D341Med (cell line): ENCODE data around the gene TAF8.
"Not testable (repeated sequence)": the region's sequence is repeated elsewhere in the genome, so short reads cannot be mapped to it uniquely, and the experiment has no call there.

Experiments
- DNase-seq: peaks from one replicate; pipeline ENCODE4 v3.0.0; 2012; ENCODE audit warnings: low spot score

TAF8 gene, protein sequence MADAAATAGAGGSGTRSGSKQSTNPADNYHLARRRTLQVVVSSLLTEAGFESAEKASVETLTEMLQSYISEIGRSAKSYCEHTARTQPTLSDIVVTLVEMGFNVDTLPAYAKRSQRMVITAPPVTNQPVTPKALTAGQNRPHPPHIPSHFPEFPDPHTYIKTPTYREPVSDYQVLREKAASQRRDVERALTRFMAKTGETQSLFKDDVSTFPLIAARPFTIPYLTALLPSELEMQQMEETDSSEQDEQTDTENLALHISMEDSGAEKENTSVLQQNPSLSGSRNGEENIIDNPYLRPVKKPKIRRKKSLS

DNA sequence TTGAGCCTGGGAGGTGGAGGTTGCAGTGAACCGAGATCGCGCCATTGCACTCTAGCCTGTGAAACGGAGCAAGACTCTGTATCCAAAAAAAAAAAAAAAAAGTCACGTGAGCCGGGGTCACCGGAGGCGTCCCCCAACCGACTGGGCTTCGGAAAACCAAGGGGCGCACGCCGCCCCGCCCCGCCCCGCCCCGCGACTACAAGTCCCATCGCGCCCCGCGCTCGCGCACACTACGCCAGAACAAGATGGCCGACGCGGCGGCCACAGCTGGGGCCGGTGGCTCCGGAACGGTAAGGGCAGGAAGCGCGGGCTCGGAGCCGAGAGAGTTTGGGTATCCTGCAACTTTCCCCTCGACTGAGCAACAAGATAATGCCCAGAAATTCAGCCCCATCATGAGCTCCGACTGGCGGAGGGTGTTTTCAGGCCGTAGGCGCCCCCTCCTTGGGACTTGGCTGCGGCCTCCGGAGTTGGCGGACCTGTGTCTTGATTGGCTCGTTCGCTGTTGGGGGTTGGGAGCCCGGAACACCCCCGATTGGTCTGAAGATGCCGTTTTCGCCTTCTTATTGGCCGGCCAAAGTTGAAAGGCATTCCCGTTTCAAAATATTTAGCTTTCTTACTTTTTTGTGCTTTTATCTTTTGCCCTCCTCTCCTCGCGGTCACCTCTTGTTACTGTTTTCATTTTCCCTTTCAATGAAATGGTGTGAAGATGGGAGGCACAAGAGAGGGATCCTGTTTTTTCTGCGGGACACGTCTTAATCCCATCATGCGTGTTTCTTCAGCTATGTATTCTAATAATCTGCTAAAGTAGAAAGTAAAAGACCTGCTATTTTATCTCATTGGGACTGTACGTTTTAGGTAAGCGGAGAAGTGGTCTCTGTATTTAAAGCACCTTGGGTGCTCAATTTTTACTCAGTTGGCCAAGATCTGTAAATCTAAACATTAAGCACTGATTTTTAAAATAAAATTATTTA is at the start of gene TAF8:
TAF8 (plus strand) TSS at position 228 of the 971 bp plus-strand sequence; CDS start at position 246, 18 bp downstream.
- peak; percentile 94 for DNase-seq

GRCh38 chr6:42001506-42001905 is 48.8 kb upstream of the TAF8 start:
- DNase-seq = no peak

DNA sequence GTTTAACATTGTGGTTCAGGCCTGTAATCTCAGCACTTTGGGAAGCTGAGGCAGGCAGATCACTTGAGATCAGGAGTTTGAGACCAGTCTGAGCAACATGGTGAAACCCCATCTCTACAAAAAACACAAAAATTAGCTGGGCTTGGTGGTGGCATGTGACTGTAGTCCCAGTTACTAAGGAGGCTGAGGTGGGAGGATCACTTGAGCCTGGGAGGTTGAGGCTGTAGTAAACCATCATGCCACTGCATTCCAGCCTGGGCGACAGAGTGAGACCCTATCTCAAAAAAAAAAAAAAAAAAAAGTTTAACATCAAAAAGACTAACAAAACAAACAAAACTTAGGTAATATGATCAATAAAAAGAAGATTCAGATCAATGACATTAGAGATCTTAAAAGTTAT is 46.7 kb upstream of the TAF8 start:
- DNase-seq = not testable (repeated sequence)

- no peak for DNase-seq
Observed at GRCh38 chr6:42007286-42008137, 42.8 kb upstream of the TAF8 start.

- not testable (repeated sequence) for DNase-seq
Observed at GRCh38 chr6:42008138-42008528, 42.2 kb upstream of the TAF8 start.

DNA sequence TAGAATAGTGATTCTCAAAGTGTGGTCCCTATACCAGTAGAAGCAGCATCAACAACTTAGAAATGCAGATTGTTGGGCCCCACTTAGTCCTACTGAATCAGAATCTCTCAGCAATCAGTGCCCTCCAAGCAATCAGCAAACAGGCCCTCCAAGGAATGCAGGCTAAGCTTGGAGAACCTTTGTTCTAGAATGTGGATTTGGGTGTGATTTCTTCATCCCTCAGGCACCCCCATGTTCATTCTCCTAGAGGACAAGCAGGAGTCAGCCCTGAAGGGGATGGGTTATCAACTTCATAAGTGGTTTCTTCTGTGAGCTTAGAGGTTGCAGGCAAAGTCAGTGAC is 40.5 kb upstream of the TAF8 start:
- no peak for DNase-seq

- DNase-seq = no peak
Observed at GRCh38 chr6:42010185-42010891, 40.0 kb upstream of the TAF8 start.

- no peak for DNase-seq
Observed at GRCh38 chr6:42010909-42011308, 39.4 kb upstream of the TAF8 start.

DNA sequence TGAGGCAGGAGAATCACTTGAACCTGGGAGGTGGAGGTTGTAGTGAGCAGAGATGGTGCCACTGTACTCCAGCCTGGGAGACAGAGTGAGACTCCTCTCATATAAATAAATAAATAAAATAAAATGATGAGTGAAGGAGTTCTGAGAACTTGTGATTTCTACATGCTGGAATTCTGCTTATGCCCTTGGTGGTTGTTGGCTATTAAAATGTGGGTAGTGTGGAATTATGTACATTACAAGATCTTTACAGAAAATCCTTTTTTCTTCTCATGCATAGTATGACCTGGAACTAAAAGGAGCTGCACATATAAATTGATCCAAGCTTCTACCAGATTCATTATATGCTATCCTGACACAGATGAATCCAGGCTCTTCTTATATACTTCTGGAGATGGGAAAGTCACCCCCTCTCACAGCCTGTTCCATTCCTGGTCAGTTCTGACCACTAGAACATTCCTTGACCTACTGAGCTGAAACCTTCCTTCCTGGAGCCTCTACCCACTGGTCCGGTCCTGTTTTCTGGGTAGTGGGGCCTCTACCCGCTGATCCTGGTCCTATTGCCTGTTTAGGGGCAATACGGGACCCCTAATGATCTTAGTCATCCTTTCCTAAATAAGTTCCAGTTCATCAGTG is 37.7 kb upstream of the TAF8 start:
- no peak for DNase-seq

- no peak for DNase-seq
Observed at GRCh38 chr6:42013134-42013516, 37.2 kb upstream of the TAF8 start.

DNA sequence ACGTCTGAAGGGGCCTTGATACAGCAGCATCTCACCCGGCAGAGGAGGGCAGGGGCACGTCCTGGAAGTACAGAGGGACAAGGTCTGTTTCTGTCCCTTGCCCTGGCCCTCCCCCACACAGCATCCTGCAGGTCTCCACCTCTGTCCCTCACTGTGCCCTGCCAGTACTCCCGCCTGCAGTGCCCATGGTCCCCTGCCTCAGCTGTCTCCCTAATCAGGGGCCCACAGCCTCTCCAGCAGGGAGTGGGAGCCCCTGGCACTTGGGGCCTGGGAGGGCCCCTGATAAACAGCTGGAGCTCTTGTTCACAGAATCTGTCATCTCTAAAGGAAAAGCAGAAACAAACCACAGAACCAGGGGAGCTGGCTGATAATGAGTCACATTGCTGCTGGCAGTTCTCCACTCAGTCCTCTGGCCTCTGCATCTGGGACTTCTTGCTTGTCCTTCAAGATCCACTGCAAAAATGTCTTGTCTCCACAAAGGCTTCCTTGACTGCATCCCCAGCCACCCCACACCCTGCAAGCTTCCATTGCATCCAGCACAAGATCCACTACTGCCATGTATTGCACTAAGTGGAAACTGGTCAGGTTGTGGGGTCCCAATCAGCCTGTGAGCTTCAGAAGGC is 33.2 kb upstream of the TAF8 start:
- DNase-seq = no peak

GRCh38 chr6:42020967-42021366 is 29.4 kb upstream of the TAF8 start:
- no peak for DNase-seq

DNA sequence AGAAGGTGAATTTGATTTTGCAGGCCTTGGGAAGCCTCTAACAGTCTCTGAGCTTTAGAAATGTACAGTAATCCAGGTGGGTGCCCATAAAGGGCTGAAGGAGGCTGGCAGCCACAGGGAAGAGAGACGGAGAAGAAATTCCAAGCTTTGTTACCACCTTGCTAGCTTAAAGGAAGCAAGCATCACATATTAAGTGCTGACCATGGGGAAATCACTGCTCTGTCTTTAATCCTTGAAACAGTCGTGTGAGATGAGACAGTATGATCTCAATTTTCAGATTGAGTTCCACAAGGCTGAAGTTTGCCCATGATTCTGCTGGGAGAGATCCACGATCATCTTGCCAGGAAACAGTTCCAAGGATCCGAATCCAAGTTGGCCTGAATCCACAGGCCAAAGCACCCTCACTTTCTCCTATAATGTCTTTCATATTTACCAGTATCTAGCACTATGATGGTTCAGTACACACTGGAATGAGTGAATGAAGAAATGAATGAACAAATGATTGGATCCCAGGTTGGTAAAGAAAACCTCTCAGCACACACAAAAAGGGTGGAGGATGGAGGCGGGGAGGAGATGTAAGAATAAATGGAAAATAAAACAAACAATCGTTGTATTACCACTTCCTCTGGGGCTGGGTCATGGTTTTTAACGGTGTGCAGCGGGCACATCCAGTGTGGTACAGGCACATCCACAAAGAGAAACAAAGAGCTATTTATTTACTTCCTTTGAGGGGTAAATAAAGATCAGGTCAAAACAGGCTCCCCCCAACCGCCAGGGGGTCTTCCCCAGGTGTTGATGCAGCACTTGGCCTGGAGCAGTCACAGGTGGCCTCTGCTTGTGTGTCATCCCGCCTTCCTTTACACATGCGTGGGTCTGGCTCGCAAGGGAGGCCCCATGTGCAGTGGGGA is 28.2 kb upstream of the TAF8 start:
- DNase-seq = no peak

- DNase-seq = no peak
Observed at GRCh38 chr6:42022755-42023384, 27.5 kb upstream of the TAF8 start.

GRCh38 chr6:42025066-42025844 is 25.1 kb upstream of the TAF8 start:
- DNase-seq = no peak

DNA sequence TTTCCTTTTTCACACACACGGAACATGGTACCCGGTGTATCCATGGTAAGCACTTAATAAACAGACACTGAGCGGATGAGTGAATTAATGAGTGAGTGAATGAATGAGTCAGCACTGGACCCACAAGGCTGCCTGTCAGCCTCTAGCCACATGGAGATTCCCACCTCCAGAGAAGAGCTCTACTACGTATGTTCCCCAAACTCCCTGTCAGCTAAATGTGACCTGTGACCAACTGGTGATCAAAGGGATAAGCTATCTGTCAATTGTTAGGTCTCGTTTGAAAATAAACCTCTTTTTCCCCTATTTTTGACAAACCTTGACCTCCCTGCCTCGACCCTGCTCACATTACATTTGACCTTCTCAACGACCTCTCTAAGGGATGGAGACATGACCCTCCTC is 24.5 kb upstream of the TAF8 start:
- DNase-seq = no peak

DNA sequence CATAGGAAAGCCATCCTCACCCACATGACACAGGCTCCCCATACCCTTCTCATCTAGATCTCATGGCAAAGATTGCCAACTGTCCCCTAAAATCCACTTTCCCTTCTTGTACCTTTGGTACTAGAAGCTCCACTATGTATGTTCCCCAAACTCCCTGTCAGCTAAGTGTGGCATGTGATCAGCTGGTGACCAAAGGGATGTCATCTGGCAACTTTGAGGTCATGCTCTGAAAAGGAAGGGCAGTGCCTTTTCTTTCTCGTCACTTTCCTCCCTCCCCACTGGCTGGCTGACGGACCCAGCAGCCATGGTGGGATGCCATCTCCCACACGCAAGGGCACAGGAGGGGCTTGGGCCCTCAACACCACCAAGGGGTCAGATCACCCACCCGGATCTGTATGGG is 23.8 kb upstream of the TAF8 start:
- DNase-seq = no peak
